ENCODE results near the gene FHOD1.

Gene FHOD1

DNA sequence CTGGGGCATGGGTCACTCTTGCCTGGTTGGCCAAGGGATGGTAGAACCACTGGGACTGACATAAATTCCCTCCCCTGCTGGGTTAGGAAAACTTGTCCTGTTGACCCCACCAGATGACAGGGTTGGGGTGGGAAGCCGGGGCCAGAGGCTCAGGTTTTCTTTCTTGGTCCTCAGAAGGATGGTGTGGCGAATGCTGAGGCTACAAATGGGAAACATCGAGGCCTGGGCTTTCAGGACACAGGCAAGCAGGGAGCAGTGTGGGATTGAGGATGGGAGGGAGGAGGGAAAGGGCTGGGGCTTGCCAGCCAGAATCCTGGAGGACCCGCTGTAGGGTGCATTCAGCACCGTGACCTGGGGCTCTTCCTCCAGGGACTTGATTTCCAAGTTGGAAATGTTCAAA is 17.6 kb upstream of the FHOD1 start:
- DNase-seq (ENCODE audit: extremely low read depth, low read depth) = no peak
- TF ChIP-seq, protein P1, sequence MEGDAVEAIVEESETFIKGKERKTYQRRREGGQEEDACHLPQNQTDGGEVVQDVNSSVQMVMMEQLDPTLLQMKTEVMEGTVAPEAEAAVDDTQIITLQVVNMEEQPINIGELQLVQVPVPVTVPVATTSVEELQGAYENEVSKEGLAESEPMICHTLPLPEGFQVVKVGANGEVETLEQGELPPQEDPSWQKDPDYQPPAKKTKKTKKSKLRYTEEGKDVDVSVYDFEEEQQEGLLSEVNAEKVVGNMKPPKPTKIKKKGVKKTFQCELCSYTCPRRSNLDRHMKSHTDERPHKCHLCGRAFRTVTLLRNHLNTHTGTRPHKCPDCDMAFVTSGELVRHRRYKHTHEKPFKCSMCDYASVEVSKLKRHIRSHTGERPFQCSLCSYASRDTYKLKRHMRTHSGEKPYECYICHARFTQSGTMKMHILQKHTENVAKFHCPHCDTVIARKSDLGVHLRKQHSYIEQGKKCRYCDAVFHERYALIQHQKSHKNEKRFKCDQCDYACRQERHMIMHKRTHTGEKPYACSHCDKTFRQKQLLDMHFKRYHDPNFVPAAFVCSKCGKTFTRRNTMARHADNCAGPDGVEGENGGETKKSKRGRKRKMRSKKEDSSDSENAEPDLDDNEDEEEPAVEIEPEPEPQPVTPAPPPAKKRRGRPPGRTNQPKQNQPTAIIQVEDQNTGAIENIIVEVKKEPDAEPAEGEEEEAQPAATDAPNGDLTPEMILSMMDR (IDR thresholded peaks at IDR 0.05; ENCODE audit: low read depth, low read length, missing control alignments) = no peak

DNA sequence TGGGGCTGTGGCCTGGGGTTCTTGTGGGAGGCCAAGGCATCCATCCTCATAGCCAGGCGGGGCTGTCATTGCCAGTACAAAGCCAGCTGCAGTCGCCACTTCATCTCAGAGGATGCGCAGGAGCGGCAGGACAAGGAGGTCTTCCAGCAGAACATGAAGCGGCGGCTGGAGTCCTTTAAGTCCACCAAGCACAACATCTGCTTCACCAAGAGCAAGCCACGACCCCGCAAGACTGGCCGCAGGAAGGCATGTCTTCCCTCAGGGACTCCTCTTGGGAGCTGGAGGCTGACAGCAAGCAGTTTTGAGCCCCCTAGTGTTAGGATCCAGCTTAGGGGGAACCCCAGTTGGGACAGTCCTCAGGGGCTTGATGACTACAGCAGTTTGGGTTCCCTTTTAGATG is 17.0 kb upstream of the FHOD1 start:
- no peak for DNase-seq (ENCODE audit: extremely low read depth, low read depth)
- no peak overlapping the region for H3K4me3 ChIP-seq (replicated peaks; ENCODE audit: low read depth, low read length)
- TF ChIP-seq, protein P1 (IDR thresholded peaks at IDR 0.05; ENCODE audit: low read depth, low read length, missing control alignments) = peak; percentile 28

More for the DNA sequence above, 17.6 kb upstream of the FHOD1 start:
- no peak overlapping the region for H3K4me3 ChIP-seq (replicated peaks; ENCODE audit: low read depth, low read length)

DNA sequence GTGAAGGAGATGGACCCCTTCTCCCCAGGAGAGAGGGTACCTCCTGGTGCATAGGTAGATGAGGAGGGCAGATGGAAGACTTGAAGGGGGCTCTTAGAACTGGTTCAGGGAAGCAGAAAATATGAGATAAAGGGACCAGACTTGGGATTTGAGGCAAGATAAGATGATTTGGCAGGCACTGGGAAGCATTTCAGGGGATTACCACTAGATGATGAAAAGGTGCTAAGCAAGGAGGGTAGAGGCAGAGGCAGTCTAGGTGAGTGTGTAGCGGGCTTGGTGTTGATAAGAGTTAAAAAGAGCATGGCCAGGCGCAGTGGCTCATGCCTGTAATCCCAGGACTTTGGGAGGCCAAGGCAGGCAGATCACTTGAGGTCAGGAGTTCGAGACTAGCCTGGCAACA is 15.9 kb upstream of the FHOD1 start:
- no peak overlapping the region for H3K4me3 ChIP-seq (replicated peaks; ENCODE audit: low read depth, low read length)
- TF ChIP-seq, protein P1 (IDR thresholded peaks at IDR 0.05; ENCODE audit: low read depth, low read length, missing control alignments) = no peak
- DNase-seq (ENCODE audit: extremely low read depth, low read depth) = no peak

DNA sequence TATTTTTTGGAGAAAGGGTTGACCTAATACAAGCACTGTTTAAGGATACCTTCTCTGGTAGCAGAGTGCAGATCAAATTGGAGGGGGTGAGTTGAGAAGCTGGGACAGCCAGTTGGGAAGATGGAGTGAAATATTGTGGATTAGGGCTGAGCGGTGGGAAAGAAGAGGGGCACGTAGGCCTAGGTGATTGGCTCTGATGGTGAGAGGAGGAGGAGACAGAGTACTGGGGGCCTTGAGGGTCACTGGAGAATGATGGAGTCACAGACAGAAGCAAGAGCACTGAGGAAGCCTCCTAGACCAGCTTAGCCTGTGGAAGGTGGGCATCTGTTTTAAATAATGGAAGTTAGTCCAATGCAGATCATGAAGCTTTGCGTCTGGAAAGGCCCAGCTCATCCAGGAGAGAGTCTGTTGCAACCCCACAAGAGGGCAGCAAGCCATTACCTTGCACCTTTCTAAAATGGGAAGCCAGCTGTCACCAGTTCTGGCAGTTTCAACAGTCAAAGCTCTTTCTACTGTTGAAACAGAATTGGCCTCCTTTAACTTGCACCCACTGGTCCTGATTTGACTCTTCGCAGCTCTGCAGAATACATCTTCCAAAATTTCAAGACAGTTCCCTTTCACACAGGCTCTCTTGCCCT is 13.3 kb upstream of the FHOD1 start:
- H3K4me3 ChIP-seq (replicated peaks; ENCODE audit: low read depth, low read length) = no peak overlapping the region
- peak; percentile 65 for DNase-seq (ENCODE audit: extremely low read depth, low read depth)
- TF ChIP-seq, protein P1 (IDR thresholded peaks at IDR 0.05; ENCODE audit: low read depth, low read length, missing control alignments) = peak; percentile 67

DNA sequence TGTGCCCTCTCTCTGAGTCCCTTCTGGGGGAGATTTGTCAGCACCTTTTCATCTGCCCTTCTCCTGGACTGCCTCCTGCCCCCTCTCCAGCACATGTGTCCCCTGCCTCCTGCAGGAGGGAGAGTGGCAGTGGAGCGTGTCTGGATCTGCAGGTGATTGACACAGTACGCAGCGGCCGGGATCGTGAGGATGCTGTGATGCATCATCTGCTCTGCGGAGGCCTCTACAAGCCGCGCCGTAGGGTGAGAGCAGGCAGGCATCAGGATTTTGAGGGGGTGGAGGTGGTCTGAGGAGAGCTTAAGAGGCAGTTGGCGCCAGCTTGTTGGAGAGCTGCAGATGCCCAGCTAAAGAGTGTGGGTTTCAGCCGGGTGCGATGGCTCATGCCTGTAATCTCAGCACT is 12.4 kb upstream of the FHOD1 start:
- H3K4me3 ChIP-seq (replicated peaks; ENCODE audit: low read depth, low read length) = no peak overlapping the region

DNA sequence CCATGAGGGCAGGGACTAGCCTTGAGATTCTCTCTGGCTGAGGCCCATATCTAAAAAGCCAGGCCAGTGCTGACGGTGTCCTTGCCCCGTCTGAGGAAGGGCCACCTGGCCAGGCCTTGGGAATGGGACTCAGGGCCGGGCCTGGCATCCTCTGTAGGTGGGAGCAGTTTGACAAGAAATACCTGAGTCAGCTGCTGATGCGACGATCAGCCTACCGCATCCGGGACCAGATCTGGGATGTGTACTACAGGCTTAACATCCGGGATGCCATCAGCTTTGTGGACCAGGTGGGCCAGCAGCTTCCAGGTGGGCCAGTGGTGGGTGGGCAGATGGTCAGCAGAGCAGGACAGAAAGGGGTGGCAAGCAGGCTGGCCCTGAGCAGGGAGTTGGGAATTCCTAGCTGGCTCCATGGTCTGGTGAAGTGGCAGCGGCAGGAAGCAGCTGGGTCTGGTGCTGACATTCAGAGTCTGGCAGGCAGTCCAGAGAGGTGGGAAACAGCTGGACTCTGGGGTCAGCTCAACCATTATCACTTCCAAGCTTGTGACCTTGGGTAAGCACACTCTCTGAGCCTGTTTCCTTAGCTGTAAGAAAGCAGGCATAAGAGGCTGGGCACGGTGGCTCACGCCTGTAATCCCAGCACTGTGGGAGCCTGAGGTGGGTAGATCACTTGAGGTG is 11.0 kb upstream of the FHOD1 start:
- TF ChIP-seq, protein P1 (IDR thresholded peaks at IDR 0.05; ENCODE audit: low read depth, low read length, missing control alignments) = no peak
- no peak overlapping the region for H3K4me3 ChIP-seq (replicated peaks; ENCODE audit: low read depth, low read length)
- DNase-seq (ENCODE audit: extremely low read depth, low read depth) = no peak

More for the DNA sequence above, 12.4 kb upstream of the FHOD1 start:
- DNase-seq (ENCODE audit: extremely low read depth, low read depth) = no peak
- TF ChIP-seq, protein P1 (IDR thresholded peaks at IDR 0.05; ENCODE audit: low read depth, low read length, missing control alignments) = no peak
